Esophagus (tissue), 2 donors: Measurements from ENCODE around the gene CPM. TPM values are rescaled to one million over a fixed set of nuclear protein-coding genes. Genes with fewer than 3 reads are reported as not detected.
"Not testable (repeated sequence)": the region's sequence is repeated elsewhere in the genome, so short reads cannot be mapped to it uniquely, and the experiment has no call there.

Source experiments
- H3K27ac ChIP-seq, 2 donors: one replicate each; pipeline ENCODE4 v1.5.1; 2013; ENCODE audit warnings: low read depth in 2 of 2, mild to moderate bottlenecking in 2 of 2, inconsistent platforms in 1 of 2, low read length in 1 of 2, moderate library complexity in 1 of 2
- H3K27me3 ChIP-seq, 2 donors: one replicate each; pipeline ENCODE4 v1.6.1; 2013; ENCODE audit warnings: low read length in 2 of 2, control low read depth in 1 of 2, mild to moderate bottlenecking in 1 of 2; ENCODE audit not compliant: insufficient read depth in 2 of 2, control insufficient read depth in 1 of 2
- H3K36me3 ChIP-seq, 2 donors: one replicate each; pipeline ENCODE4 v1.6.1; 2013; ENCODE audit warnings: low read length in 1 of 2; ENCODE audit not compliant: control insufficient read depth in 2 of 2, insufficient read depth in 2 of 2
- H3K4me1 ChIP-seq, 2 donors: one replicate each; pipeline ENCODE4 v1.6.1; 2013; ENCODE audit warnings: low read length in 1 of 2; ENCODE audit not compliant: control insufficient read depth in 2 of 2, insufficient read depth in 2 of 2
- H3K4me3 ChIP-seq, 2 donors: one replicate each; pipeline ENCODE4 v1.5.1; 2013; ENCODE audit warnings: low read length in 2 of 2, mild to moderate bottlenecking in 2 of 2, low read depth in 1 of 2, moderate library complexity in 1 of 2
- H3K9me3 ChIP-seq, 2 donors: one replicate each; pipeline ENCODE4 v1.6.1; 2013; ENCODE audit warnings: mild to moderate bottlenecking in 2 of 2, low read depth in 1 of 2, low read length in 1 of 2, moderate library complexity in 1 of 2; ENCODE audit not compliant: control insufficient read depth in 2 of 2, insufficient read depth in 1 of 2
- WGBS, 2 donors: extraction: QIAGEN DNeasy Blood & Tissue Kit; methylation state at CpG; one replicate each; pipeline ENCODE4 v1.1.7; 2013; 5-methylcytosine and 5-hydroxymethylcytosine counted together
- polyA plus RNA-seq, 2 donors: library from polyadenylated mRNA; stranded (reverse); fragments of 200-250 nt; gene quantifications; one replicate each; pipeline ENCODE4 v1.2.3, GENCODE V29; 2013
- donor health status: healthy with polysubstance abuse.
- donor health status: Bipolar disorder and iron deficiency.

CPM gene
- polyA plus RNA-seq, 2 donors = 1.8 to 4.1 TPM

DNA sequence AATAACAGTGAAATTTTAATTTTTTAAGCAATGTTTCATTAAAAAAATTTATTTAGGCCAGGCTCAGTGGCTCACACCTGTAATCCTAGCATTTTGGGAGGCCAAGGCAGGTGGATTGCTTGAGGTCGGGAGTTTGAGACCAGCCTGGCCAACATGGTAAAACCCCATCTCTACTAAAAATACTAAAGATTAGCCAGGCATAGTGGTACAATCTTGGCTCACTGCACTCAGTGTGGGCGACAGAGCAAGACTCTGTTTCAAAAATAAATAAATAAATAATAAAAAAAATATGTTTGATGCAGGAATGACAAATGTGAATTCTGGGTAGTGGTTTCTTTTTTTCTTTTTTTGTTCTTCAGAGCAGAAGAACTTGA lies 130.6 kb downstream of the CPM start:
- not testable (repeated sequence) for H3K27me3 ChIP-seq, H3K4me3 ChIP-seq, H3K9me3 ChIP-seq, H3K36me3 ChIP-seq, H3K4me1 ChIP-seq, H3K27ac ChIP-seq
- WGBS, 2 donors = 88% methylated on average over 2 of the region's 2 CpGs

Other genes starting within 250 kb of the CPM start
- gene NUP107, start 246.2 kb downstream of the CPM start, polyA plus RNA-seq = 10 to 100 TPM; 13.6 to 14.8 TPM
- 1 to 10 TPM; 4.3 to 8.2 TPM for gene SLC35E3, start 187.0 kb downstream of the CPM start, polyA plus RNA-seq
- 10 to 100 TPM; 21.9 to 93.4 TPM for gene MDM2, start 125.0 kb downstream of the CPM start, polyA plus RNA-seq